GM12874 (cell line): ENCODE measurements around the gene GHR.

Experiments used
- TF ChIP-seq, protein P1 (sequence below): IDR thresholded peaks from 2 replicates; pipeline ENCODE4 v1.5.1; 2011; ENCODE audit warnings: low read depth, mild to moderate bottlenecking, control low read depth, low read length, moderate library complexity; ENCODE audit not compliant: insufficient read depth

GHR gene

DNA sequence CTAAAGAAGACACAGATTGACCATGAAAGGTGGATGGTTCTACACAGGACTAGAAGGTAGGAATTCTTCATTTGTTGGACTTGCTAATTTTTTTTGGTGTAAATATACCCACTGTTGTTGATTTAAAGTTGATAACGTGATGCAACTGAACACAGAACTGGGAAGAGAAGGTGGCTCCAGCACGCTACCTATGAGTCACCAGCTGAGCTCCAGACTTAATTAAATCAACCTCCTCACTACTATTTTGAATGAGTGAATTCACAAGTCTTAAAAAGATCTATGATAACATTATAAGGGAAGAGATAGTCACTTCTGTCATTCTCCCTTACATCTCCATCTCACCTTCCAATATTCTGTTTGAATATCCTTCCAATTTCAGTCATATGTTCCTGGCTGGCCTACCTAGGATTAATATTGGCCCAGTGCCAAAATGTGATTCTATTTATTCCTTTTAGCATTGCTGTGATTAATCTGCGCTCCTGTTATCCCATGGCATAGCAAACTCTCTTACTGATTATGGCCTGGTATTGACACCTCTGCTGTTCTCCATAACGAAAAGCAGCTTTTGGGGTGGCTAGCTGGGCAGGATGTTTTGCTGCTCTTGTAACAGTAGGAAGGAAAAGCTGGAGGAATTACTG is 197.5 kb downstream of the GHR start:
- TF ChIP-seq, protein P1, sequence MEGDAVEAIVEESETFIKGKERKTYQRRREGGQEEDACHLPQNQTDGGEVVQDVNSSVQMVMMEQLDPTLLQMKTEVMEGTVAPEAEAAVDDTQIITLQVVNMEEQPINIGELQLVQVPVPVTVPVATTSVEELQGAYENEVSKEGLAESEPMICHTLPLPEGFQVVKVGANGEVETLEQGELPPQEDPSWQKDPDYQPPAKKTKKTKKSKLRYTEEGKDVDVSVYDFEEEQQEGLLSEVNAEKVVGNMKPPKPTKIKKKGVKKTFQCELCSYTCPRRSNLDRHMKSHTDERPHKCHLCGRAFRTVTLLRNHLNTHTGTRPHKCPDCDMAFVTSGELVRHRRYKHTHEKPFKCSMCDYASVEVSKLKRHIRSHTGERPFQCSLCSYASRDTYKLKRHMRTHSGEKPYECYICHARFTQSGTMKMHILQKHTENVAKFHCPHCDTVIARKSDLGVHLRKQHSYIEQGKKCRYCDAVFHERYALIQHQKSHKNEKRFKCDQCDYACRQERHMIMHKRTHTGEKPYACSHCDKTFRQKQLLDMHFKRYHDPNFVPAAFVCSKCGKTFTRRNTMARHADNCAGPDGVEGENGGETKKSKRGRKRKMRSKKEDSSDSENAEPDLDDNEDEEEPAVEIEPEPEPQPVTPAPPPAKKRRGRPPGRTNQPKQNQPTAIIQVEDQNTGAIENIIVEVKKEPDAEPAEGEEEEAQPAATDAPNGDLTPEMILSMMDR = no peak

DNA sequence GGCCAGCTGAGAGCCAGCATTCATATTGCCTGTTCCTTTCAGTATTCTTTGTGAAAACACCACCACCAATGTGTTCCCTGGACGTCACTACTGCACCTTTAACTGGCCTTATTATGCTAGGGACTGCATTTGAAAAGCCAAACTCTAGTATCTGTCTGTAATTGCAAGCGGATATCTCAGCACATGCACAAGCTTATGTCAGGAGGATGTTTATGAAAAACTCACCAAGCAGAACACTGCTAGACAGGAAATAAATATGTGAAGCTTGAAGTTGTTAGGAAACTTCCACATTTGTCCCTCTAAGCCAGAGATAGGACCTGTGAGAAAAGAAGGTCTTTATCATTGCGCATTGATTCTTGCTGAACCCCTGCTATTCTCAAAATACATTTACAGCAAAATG is 198.0 kb downstream of the GHR start:
- TF ChIP-seq, protein P1 = no peak

DNA sequence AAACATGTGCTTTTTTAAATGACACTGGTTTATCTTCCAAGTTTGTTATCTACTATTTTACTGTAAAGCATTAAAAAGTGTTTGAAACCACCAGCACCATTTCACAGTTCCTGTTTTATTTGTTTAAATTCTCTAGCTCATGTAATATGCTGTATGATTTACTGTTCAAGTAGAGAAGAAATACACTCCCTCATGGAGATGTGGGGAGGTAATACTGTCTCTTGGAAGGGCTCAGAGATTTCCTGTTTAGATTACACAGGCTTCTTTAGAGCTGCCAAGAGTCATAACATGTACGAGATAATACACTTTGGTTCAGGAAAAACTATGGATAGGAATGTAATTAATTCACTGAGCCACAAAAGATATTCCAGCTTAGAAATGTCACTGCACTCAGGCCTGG is 198.4 kb downstream of the GHR start:
- TF ChIP-seq, protein P1 = no peak

DNA sequence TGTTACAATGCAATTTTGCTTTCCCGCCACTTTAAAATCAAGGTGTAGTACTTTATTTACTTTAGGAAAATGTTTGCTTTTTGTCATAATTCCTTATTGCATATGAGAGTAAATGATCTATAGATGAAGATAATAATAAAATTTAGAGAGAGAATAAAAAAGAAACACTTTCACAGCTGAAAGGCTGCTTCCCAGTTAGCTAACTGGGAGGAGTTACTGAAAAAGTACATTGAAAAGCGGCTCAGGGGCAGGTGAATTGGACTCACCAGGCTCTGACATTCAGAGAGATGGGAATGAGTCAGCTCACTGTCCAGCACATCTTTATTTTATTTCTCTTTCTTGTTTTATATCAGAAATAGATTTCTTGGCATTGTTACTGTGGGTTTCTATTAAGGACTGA is 201.7 kb downstream of the GHR start:
- TF ChIP-seq, protein P1 = no peak

DNA sequence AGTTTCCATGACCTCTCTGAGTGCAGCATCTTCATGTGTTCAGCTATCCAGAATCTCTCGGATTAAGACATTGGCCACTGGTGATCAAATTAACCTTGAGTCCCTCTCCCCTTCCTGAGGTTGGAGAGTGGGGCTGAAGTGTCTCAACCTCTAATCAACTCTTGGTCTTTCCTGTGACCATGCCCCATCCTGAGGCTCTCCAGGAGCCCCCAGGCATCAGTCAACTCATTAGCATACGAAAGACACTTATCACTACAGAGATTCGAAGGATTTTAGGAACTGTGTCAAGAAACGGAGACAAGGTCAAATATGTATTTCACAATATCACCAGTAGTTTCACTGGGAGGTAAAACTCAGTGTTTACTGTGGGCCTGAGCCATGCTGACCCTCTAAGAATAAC is 203.2 kb downstream of the GHR start:
- TF ChIP-seq, protein P1 = no peak

DNA sequence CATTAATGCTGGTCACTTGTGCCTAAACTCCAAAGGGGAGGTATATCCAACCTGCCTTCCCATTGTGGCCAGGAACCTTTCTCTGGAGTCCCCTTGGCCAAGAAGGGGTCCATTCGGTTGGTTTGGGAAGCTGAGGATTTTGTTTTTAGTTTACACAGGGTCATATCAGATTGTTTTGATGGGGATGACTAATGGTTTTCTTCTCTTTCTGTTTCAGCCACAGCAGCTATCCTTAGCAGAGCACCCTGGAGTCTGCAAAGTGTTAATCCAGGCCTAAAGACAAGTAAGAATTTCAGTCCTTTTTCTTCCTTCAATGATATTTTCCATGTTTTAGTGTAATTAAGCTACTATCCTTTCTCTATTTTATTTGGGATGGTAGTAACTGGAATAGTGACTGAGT is 205.6 kb downstream of the GHR start:
- TF ChIP-seq, protein P1 = no peak

DNA sequence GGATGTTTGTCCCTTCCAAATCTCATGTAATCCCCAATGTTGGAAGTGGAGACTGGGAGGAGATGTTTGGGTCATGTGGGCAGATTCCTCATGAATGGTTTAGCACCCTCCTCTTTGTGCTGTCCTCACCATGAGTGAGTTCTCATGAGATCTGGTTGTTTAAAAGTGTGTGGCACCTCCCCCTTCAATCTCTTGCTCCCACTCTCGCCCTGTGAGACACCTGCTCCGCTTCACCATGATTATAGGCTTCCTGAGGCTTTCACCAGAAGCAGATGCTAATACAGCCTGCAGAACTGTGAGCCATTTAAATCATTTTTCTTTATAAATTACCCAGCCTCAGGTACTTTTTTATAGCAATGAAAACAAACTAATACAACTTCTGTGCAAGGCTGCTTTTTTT is 206.0 kb downstream of the GHR start:
- TF ChIP-seq, protein P1 = no peak
